Kasumi-1 (cell line): ENCODE measurements around the gene AK2.

Experiments used
- DNase-seq, 2 experiments: peaks; one replicate each; lab custom pipeline; 2025; lab: John Stamatoyannopoulos, UW

AK2 gene

GRCh38 chr1:32972814-32973428 lies 63.8 kb downstream of the AK2 start:
- DNase-seq: no peak

GRCh38 chr1:32971576-32971975 lies 65.1 kb downstream of the AK2 start:
- no peak for DNase-seq

- no peak for DNase-seq
Observed at GRCh38 chr1:32971156-32971555, 65.5 kb downstream of the AK2 start.

GRCh38 chr1:32969566-32969965 lies 67.1 kb downstream of the AK2 start:
- DNase-seq: no peak

GRCh38 chr1:32967888-32968568 lies 68.7 kb downstream of the AK2 start:
- no peak for DNase-seq

- DNase-seq: no peak
Observed at GRCh38 chr1:32966900-32967299, 69.8 kb downstream of the AK2 start.

- peak; percentile 26 to 44 for DNase-seq
Observed at GRCh38 chr1:32965251-32965747, 71.4 kb downstream of the AK2 start.

GRCh38 chr1:32964461-32965250 lies 72.0 kb downstream of the AK2 start, which contains the start of gene RNF19B:
TSS of gene RNF19B (minus strand) at chr1:32964809. CDS start at chr1:32964685, 124 bp downstream.
- DNase-seq: peak; percentile 90 to 92

- peak; percentile 42 to 50 for DNase-seq
Observed at GRCh38 chr1:32963746-32964460, 72.8 kb downstream of the AK2 start.

GRCh38 chr1:32962248-32962896 lies 74.3 kb downstream of the AK2 start:
- DNase-seq: peak; percentile 5 to 15

- no peak for DNase-seq
Observed at GRCh38 chr1:32960819-32961355, 75.8 kb downstream of the AK2 start.

- no peak for DNase-seq
Observed at GRCh38 chr1:32960342-32960741, 76.3 kb downstream of the AK2 start.

GRCh38 chr1:32958827-32959226 lies 77.9 kb downstream of the AK2 start:
- DNase-seq: no peak
